Endodermal cell (in vitro differentiated cells): ENCODE results near the gene CHORDC1. TPM values are rescaled to one million over a fixed set of nuclear protein-coding genes. Genes with fewer than 3 reads are reported as not detected.
"Not testable (repeated sequence)": the region's sequence is repeated elsewhere in the genome, so short reads cannot be mapped to it uniquely, and the experiment has no call there.

Source experiments
- DNase-seq: peaks from one replicate; pipeline ENCODE4 v3.0.0-alpha.2; 2017
- H3K27ac ChIP-seq: 2 replicates; pipeline ENCODE4 v1.5.1; 2013; ENCODE audit warnings: mild to moderate bottlenecking, low read depth, low read length, moderate library complexity
- H3K27me3 ChIP-seq: 2 replicates; pipeline ENCODE4 v1.6.1; 2013; ENCODE audit warnings: mild to moderate bottlenecking, low read length, moderate library complexity; ENCODE audit not compliant: insufficient read depth, control insufficient read depth, poor library complexity, severe bottlenecking
- H3K36me3 ChIP-seq: 2 replicates; pipeline ENCODE4 v1.7.0; 2013; ENCODE audit warnings: mild to moderate bottlenecking, low read length, moderate library complexity; ENCODE audit not compliant: control insufficient read depth, insufficient read depth
- H3K4me1 ChIP-seq: one replicate; pipeline ENCODE4 v1.7.0; 2013; ENCODE audit warnings: low read length; ENCODE audit not compliant: control insufficient read depth, insufficient read depth
- H3K4me3 ChIP-seq: 2 replicates; pipeline ENCODE4 v1.5.1; 2013; ENCODE audit warnings: mild to moderate bottlenecking, low read length, moderate library complexity
- H3K9ac ChIP-seq: 2 replicates; pipeline ENCODE4 v1.6.1; 2013; ENCODE audit warnings: mild to moderate bottlenecking, low read length, moderate library complexity; ENCODE audit not compliant: poor library complexity, severe bottlenecking; ENCODE audit errors: extremely low read depth
- H3K9me3 ChIP-seq: 2 replicates; pipeline ENCODE4 v1.6.1; 2013; ENCODE audit warnings: mild to moderate bottlenecking, low read length, moderate library complexity; ENCODE audit not compliant: control insufficient read depth
- H3K27ac Mint-ChIP-seq: 2 replicates; pipeline ENCODE4 v1.8.0; 2020; ENCODE audit warnings: mixed read lengths
- H3K27me3 Mint-ChIP-seq: 2 replicates; pipeline ENCODE4 v1.8.0; 2021; ENCODE audit warnings: mild to moderate bottlenecking, mixed read lengths; ENCODE audit not compliant: insufficient read depth
- H3K36me3 Mint-ChIP-seq: 2 replicates; pipeline ENCODE4 v1.8.0; 2020; ENCODE audit warnings: low read depth, mixed read lengths
- H3K4me1 Mint-ChIP-seq: 2 replicates; pipeline ENCODE4 v1.8.0; 2020; ENCODE audit warnings: mixed read lengths
- H3K4me3 Mint-ChIP-seq: 2 replicates; pipeline ENCODE4 v1.8.0; 2020; ENCODE audit warnings: mild to moderate bottlenecking, moderate library complexity, mixed read lengths
- H3K9me3 Mint-ChIP-seq: 2 replicates; pipeline ENCODE4 v1.8.0; 2020; ENCODE audit warnings: mild to moderate bottlenecking, mixed read lengths
- WGBS, 2 experiments: methylation state at CpG; one replicate each; pipeline versions ENCODE4 v1.1.5 to v1.1.7; 2013; ENCODE audit warnings: missing lambda C conversion rate in 2 of 2, mixed read lengths in 1 of 2; ENCODE audit not compliant: insufficient coverage in 1 of 2, insufficient read length in 1 of 2; 5-methylcytosine and 5-hydroxymethylcytosine counted together
- total RNA-seq, 2 donors: library from RNA; stranded (reverse); fragmentation: NEBNext Ultra II Directional in 1 of 2; extraction: Animal tissue kit (Norgen Biotek cat#: 25700) in 1 of 2; gene quantifications; 2 replicates in 1 of 2; 3 replicates in 1 of 2; pipeline ENCODE4 v1.2.1, GENCODE V29; 2021
- TF ChIP-seq, protein P1 (sequence below): fragments of 200-600 bp; sonication (generic); conservative IDR thresholded peaks from 2 replicates; pipeline ENCODE4 v1.5.0; 2021; ENCODE audit warnings: antibody characterized with exemption, mild to moderate bottlenecking

CHORDC1 gene
- total RNA-seq, 2 donors from 2014 or later: 54.6 to 56.9 TPM

DNA sequence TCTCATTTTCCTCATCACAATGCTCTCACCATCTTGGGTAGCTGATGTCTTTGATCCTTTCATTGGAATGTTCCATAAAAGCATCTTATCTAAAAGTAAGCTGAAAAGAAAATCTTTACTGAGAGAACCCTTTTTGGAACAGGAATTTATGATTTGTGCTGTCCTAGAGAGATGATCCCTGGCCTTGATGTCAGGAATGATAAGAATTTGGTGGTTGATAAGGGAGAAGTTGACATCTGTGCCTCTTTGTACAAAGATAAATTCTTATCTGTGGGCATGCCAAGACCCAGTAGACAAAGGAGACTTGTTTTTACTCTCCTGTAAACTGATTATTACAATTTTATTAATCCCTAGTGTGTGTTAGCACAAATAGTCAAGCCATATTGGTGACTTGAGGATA is 51.5 kb downstream of the CHORDC1 start:
- no peak overlapping the region for H3K4me3 Mint-ChIP-seq
- H3K9me3 Mint-ChIP-seq: peaks cover 10% of the 10 kb centered on the region
- H3K27me3 Mint-ChIP-seq: no peaks in the 10 kb centered on the region
- TF ChIP-seq, protein P1, sequence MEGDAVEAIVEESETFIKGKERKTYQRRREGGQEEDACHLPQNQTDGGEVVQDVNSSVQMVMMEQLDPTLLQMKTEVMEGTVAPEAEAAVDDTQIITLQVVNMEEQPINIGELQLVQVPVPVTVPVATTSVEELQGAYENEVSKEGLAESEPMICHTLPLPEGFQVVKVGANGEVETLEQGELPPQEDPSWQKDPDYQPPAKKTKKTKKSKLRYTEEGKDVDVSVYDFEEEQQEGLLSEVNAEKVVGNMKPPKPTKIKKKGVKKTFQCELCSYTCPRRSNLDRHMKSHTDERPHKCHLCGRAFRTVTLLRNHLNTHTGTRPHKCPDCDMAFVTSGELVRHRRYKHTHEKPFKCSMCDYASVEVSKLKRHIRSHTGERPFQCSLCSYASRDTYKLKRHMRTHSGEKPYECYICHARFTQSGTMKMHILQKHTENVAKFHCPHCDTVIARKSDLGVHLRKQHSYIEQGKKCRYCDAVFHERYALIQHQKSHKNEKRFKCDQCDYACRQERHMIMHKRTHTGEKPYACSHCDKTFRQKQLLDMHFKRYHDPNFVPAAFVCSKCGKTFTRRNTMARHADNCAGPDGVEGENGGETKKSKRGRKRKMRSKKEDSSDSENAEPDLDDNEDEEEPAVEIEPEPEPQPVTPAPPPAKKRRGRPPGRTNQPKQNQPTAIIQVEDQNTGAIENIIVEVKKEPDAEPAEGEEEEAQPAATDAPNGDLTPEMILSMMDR: no peak
- no peak overlapping the region for H3K27ac Mint-ChIP-seq
- Histone ChIP-seq H3K4me1 (peaks cover 7% of the 10 kb centered on the region), H3K9ac (no peak overlapping the region), H3K4me3 (no peak overlapping the region), H3K27me3 (no peaks in the 10 kb centered on the region), H3K27ac (no peak overlapping the region), H3K36me3 (no peaks in the 10 kb centered on the region), H3K9me3 (peaks cover 5% of the 10 kb centered on the region)
- peaks cover 9% of the 10 kb centered on the region for H3K36me3 Mint-ChIP-seq
- H3K4me1 Mint-ChIP-seq: peaks cover 15% of the 10 kb centered on the region
- DNase-seq: no peak

DNA sequence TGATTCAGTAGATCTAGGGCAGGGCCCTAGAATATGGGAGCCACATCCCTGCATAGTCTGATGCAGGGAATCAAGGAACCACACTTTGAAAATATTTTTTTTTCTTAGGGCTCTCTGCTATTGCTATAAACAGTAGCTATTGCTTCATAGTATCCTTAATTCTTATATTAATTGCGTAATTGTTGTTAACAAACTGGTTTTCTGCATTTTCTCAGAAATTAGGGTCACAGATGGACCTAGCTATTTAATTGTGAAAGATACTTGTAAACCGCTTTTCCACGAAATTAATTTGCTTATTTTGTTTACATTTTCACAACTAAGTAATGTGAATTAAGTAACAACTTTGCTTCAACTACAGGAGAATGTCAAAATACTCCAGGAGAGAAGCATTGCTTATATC is 54.3 kb downstream of the CHORDC1 start:
- DNase-seq: no peak
- Mint-ChIP-seq H3K27me3 (no peaks in the 10 kb centered on the region), H3K4me1 (peaks cover 9% of the 10 kb centered on the region), H3K9me3 (peaks cover 11% of the 10 kb centered on the region), H3K27ac (no peak overlapping the region), H3K4me3 (no peak overlapping the region), H3K36me3 (peaks cover 10% of the 10 kb centered on the region)
- Histone ChIP-seq H3K4me1 (peaks cover 3% of the 10 kb centered on the region), H3K36me3 (no peaks in the 10 kb centered on the region), H3K4me3 (no peak overlapping the region), H3K27ac (no peak overlapping the region), H3K9ac (no peak overlapping the region), H3K9me3 (peaks cover 5% of the 10 kb centered on the region), H3K27me3 (no peaks in the 10 kb centered on the region)
- WGBS, 2 experiments: 89 to 100% methylated on average over 1 to 3 of the region's 3 CpGs
- TF ChIP-seq, protein P1: no peak

DNA sequence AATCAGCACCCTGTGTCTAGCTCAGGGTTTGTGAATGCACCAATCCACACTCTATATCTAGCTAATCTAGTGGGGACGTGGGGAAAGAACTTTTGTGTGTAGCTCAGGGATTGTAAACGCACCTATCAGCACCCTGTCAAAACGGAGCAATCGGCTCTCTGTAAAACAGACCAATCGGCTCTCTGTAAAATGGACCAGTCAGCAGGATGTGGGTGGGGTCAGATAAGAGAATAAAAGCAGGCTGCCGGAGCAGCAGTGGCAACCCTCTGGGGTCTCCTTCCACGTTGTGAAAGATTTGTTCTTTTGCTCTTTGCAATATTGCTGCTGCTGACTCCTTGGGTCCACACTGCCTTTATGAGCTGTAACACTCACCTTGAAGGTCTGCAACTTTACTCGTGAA is 55.1 kb downstream of the CHORDC1 start:
- not testable (repeated sequence) for H3K4me3 Mint-ChIP-seq, H3K4me1 Mint-ChIP-seq, H3K9ac ChIP-seq, H3K27ac ChIP-seq, H3K27ac Mint-ChIP-seq, H3K27me3 Mint-ChIP-seq, H3K9me3 ChIP-seq, H3K36me3 ChIP-seq, H3K27me3 ChIP-seq, H3K4me3 ChIP-seq, DNase-seq, H3K4me1 ChIP-seq
- Mint-ChIP-seq H3K36me3 (peaks cover 10% of the 10 kb centered on the region), H3K9me3 (peaks cover 11% of the 10 kb centered on the region)
- WGBS, 2 experiments: 90 to 94% methylated on average over 2 to 8 of the region's 8 CpGs

DNA sequence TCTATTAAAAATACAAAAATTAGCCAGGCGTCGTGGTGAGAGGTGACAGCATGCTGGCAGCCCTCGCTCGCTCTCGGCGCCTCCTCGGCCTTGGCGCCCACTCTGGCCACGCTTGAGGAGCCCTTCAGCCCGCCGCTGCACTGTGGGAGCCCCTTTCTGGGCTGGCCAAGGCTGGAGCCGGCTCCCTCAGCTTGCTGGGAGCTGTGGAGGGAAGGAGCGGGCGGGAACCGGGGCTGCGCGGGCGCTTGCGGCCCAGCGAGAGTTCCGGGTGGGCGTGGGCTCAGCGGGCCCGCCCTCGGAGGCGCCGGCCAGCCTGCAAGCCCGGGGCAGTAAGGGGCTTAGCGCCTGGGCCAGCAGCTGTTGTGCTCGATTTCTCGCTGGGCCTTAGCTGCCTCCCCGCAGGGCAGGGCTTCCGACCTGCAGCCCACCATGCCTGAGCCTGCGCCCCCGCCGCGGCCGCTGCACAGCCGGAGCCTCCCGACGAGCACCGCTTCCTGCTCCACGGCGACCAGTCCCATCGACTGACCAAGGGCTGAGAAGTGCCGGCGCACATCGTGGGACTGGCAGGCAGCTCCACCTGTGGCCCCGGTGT is 55.8 kb downstream of the CHORDC1 start:
- not testable (repeated sequence) for H3K4me1 ChIP-seq, H3K27me3 Mint-ChIP-seq, H3K27me3 ChIP-seq, H3K4me3 ChIP-seq, H3K27ac ChIP-seq, H3K27ac Mint-ChIP-seq, DNase-seq, H3K36me3 ChIP-seq, H3K4me3 Mint-ChIP-seq, H3K9me3 ChIP-seq, H3K4me1 Mint-ChIP-seq, H3K9ac ChIP-seq
- 96 to 98% methylated on average over 16 to 48 of the region's 49 CpGs for WGBS, 2 experiments
- Mint-ChIP-seq H3K9me3 (peaks cover 11% of the 10 kb centered on the region), H3K36me3 (peaks cover 10% of the 10 kb centered on the region)

Other genes starting within 250 kb of the CHORDC1 start
- not detected for gene TRIM49C, start 191.9 kb downstream of the CHORDC1 start, total RNA-seq
- not detected for gene UBTFL1, start 137.1 kb downstream of the CHORDC1 start, total RNA-seq
- 1 to 10 TPM; 3.3 to 8.8 TPM for gene NAALAD2, start 88.4 kb downstream of the CHORDC1 start, total RNA-seq